Spleen (tissue), 11 donors: ENCODE measurements around the gene CACNA2D4. TPM values are rescaled to one million over a fixed set of nuclear protein-coding genes. Genes with fewer than 3 reads are reported as not detected.

Experiments
- DNase-seq: peaks from one replicate; pipeline ENCODE4 v3.0.0-alpha.2; 2020
- H3K27ac ChIP-seq, 8 donors: fragments of 200-600 bp; sonication (generic) in 7 of 8; 1 replicate in 4 of 8; 2 replicates in 4 of 8; pipeline versions ENCODE4 v1.5.0 to v1.8.0; 2016 to 2021; ENCODE audit warnings: inconsistent platforms in 4 of 8, mild to moderate bottlenecking in 4 of 8, moderate library complexity in 1 of 8
- H3K27me3 ChIP-seq, 7 donors: fragments of 200-600 bp; sonication (generic) in 6 of 7; replicated peaks in 1 of 7; 1 replicate in 4 of 7; 2 replicates in 3 of 7; pipeline versions ENCODE4 v1.5.0 to v1.8.0; 2016 to 2021; ENCODE audit warnings: inconsistent platforms in 3 of 7, mild to moderate bottlenecking in 1 of 7
- H3K36me3 ChIP-seq, 6 donors: fragments of 200-600 bp; sonication (generic) in 5 of 6; 1 replicate in 4 of 6; 2 replicates in 2 of 6; pipeline versions ENCODE4 v1.5.0 to v1.8.0; 2016 to 2021; ENCODE audit warnings: inconsistent platforms in 2 of 6
- H3K4me1 ChIP-seq, 6 donors: fragments of 200-600 bp; sonication (generic) in 5 of 6; 1 replicate in 3 of 6; 2 replicates in 3 of 6; pipeline versions ENCODE4 v1.5.0 to v1.8.0; 2016 to 2021; ENCODE audit warnings: inconsistent platforms in 3 of 6
- H3K4me3 ChIP-seq, 8 donors: fragments of 200-600 bp; sonication (generic) in 7 of 8; 1 replicate in 4 of 8; 2 replicates in 4 of 8; pipeline versions ENCODE4 v1.5.0 to v1.8.0; 2016 to 2021; ENCODE audit warnings: inconsistent platforms in 4 of 8, mild to moderate bottlenecking in 4 of 8, moderate library complexity in 2 of 8
- H3K9me3 ChIP-seq, 8 donors: fragments of 200-600 bp; sonication (generic) in 7 of 8; 1 replicate in 4 of 8; 2 replicates in 4 of 8; pipeline versions ENCODE4 v1.5.0 to v1.8.0; 2016 to 2021; ENCODE audit warnings: inconsistent platforms in 4 of 8
- CTCF ChIP-seq, 11 experiments: fragments of 200-600 bp in 7 of 11; fragments of 450-650 bp in 4 of 11; sonication (generic) in 4 of 11; IDR thresholded peaks in 8 of 11; conservative IDR thresholded peaks in 3 of 11; 1 replicate in 7 of 11; 2 replicates in 4 of 11; pipeline versions ENCODE4 v1.4.0 to v1.8.0; 2016 to 2021; ENCODE audit warnings: antibody characterized with exemption in 11 of 11, inconsistent platforms in 4 of 11, mild to moderate bottlenecking in 1 of 11
- POLR2A ChIP-seq, 3 donors: fragments of 450-650 bp; IDR thresholded peaks; one replicate each; pipeline ENCODE4 v1.5.1; 2017; ENCODE audit warnings: antibody characterized with exemption in 3 of 3, mild to moderate bottlenecking in 1 of 3
- POLR2AphosphoS5 ChIP-seq, 3 donors: sonication (generic); formaldehyde crosslinking; IDR thresholded peaks; one replicate each; pipeline ENCODE4 v1.5.1; 2017; ENCODE audit warnings: antibody characterized with exemption in 3 of 3
- WGBS, 5 donors: extraction: QIAGEN DNeasy Blood & Tissue Kit in 3 of 5; methylation state at CpG; one replicate each; pipeline versions ENCODE4 v1.1.5 to v1.1.7; 2013 to 2018; 5-methylcytosine and 5-hydroxymethylcytosine counted together
- intact Hi-C: fragments of 100-400 bp; cut with DNase I; formaldehyde crosslinking; loops from one replicate; pipeline ENCODE4 v1.15.0; 2023; ENCODE audit warnings: low total_unique reads
- polyA plus RNA-seq, 3 donors: library from polyadenylated mRNA; stranded (reverse); fragments of 200-250 nt; gene quantifications; one replicate each; pipeline ENCODE4 v1.2.1, GENCODE V29; 2013
- total RNA-seq, 7 donors: library from RNA; depleted of rRNA in 3 of 7; stranded (reverse); fragments of >200 nt in 3 of 7; fragmentation: NEBNext Ultra II Directional in 4 of 7; extraction: Animal tissue kit (Norgen Biotek cat#: 25700) in 4 of 7; gene quantifications; one replicate each; pipeline versions ENCODE4 v1.1.0 to v1.2.1, GENCODE V29; 2016 to 2021
- donor health status: healthy with polysubstance abuse.
- donor health status: DM: no; HTN: no; CAD: no; lungs with moderate emphysema.
- donor health status: DM: no; HTN: no; CAD: no.
- donor health status: Bipolar disorder and iron deficiency.
- donor health status: healthy.
- donor health status: DM: no; HTN: no; CAD: no.
- donor health status: DM: yes; HTN: yes; CAD: no.

Gene CACNA2D4
- total and polyA plus RNA-seq, 10 donors: 3.3 to 11.8 (median 7.0) TPM

GRCh38 chr12:1863823-1864222 is 54.6 kb downstream of the CACNA2D4 start:
- peaks cover 0 to 8% (median 0%) of the 10 kb centered on the region in 8 donors for H3K9me3 ChIP-seq
- WGBS, 5 donors: 85 to 94% (median 91%) methylated on average over 16 of the region's 16 CpGs
- intact Hi-C loops: no loop called here
- TF ChIP-seq POLR2AphosphoS5 (IDR thresholded peaks at IDR 0.05): no peak
- no peak for TF ChIP-seq CTCF (IDR thresholded peaks at IDR 0.05 in 8 of 11, conservative IDR thresholded peaks at IDR 0.05 in 3 of 11)
- no peak for TF ChIP-seq POLR2A (IDR thresholded peaks at IDR 0.05)
- no peak for DNase-seq
- no peak overlapping the region for H3K27ac ChIP-seq
- no peaks in the 10 kb centered on the region for H3K36me3 ChIP-seq
- no peak overlapping the region for H3K4me3 ChIP-seq
- H3K4me1 ChIP-seq: no peaks in the 10 kb centered on the region
- peaks cover 0 to 36% (median 8%) of the 10 kb centered on the region in 7 donors for H3K27me3 ChIP-seq

GRCh38 chr12:1862973-1863372 is 55.5 kb downstream of the CACNA2D4 start:
- H3K27me3 ChIP-seq: peaks cover 0 to 35% (median 8%) of the 10 kb centered on the region in 7 donors
- H3K4me1 ChIP-seq: no peaks in the 10 kb centered on the region

GRCh38 chr12:1859643-1860042 is 58.8 kb downstream of the CACNA2D4 start:
- Histone ChIP-seq H3K4me1 (no peaks in the 10 kb centered on the region), H3K27ac (no peak overlapping the region), H3K9me3 (peaks cover 0 to 24% (median 16%) of the 10 kb centered on the region in 8 donors), H3K36me3 (no peaks in the 10 kb centered on the region), H3K27me3 (peaks cover 0 to 17% (median 2%) of the 10 kb centered on the region in 7 donors), H3K4me3 (no peak overlapping the region)
- 72 to 83% (median 80%) methylated on average over 7 of the region's 7 CpGs for WGBS, 5 donors
- intact Hi-C loops: no loop called here
- DNase-seq: no peak
- TF ChIP-seq POLR2A (IDR thresholded peaks at IDR 0.05): no peak
- no peak for TF ChIP-seq CTCF (IDR thresholded peaks at IDR 0.05 in 8 of 11, conservative IDR thresholded peaks at IDR 0.05 in 3 of 11)
- no peak for TF ChIP-seq POLR2AphosphoS5 (IDR thresholded peaks at IDR 0.05)

More at GRCh38 chr12:1862973-1863372, 55.5 kb downstream of the CACNA2D4 start:
- TF ChIP-seq CTCF (IDR thresholded peaks at IDR 0.05 in 8 of 11, conservative IDR thresholded peaks at IDR 0.05 in 3 of 11) (no peak), POLR2AphosphoS5 (IDR thresholded peaks at IDR 0.05) (no peak), POLR2A (IDR thresholded peaks at IDR 0.05) (no peak)
- Histone ChIP-seq H3K9me3 (peaks cover 0 to 5% (median 0%) of the 10 kb centered on the region in 8 donors), H3K27ac (no peak overlapping the region), H3K36me3 (no peaks in the 10 kb centered on the region), H3K4me3 (no peak overlapping the region)
- DNase-seq: no peak
- intact Hi-C loops: no loop called here

GRCh38 chr12:1858456-1858855 is 60.0 kb downstream of the CACNA2D4 start:
- Histone ChIP-seq H3K36me3 (no peaks in the 10 kb centered on the region), H3K9me3 (peaks cover 0 to 36% (median 19%) of the 10 kb centered on the region in 8 donors), H3K27ac (no peak overlapping the region), H3K27me3 (peaks cover 0 to 9% (median 0%) of the 10 kb centered on the region in 7 donors), H3K4me3 (no peak overlapping the region), H3K4me1 (no peaks in the 10 kb centered on the region)
- 85 to 93% (median 90%) methylated on average over 11 of the region's 11 CpGs for WGBS, 5 donors
- intact Hi-C loops: no loop called here
- TF ChIP-seq POLR2A (IDR thresholded peaks at IDR 0.05) (no peak), POLR2AphosphoS5 (IDR thresholded peaks at IDR 0.05) (no peak), CTCF (IDR thresholded peaks at IDR 0.05 in 8 of 11, conservative IDR thresholded peaks at IDR 0.05 in 3 of 11) (no peak)
- no peak for DNase-seq
